Osteocyte (in vitro differentiated cells): ENCODE measurements around the gene APOL6. TPM values are rescaled to one million over a fixed set of nuclear protein-coding genes. Genes with fewer than 3 reads are reported as not detected.

Source experiments
- DNase-seq: peaks from one replicate; pipeline ENCODE4 v3.0.0; 2021; ENCODE audit warnings: mixed read lengths; ENCODE audit not compliant: unreplicated experiment; ENCODE audit errors: extremely low spot score
- H3K27ac Mint-ChIP-seq: one replicate; pipeline ENCODE4 v1.8.0; 2021; ENCODE audit warnings: mild to moderate bottlenecking, mixed read lengths; ENCODE audit not compliant: unreplicated experiment
- H3K27me3 Mint-ChIP-seq: one replicate; pipeline ENCODE4 v1.8.0; 2021; ENCODE audit warnings: mixed read lengths; ENCODE audit not compliant: unreplicated experiment
- H3K36me3 Mint-ChIP-seq: one replicate; pipeline ENCODE4 v1.8.0; 2021; ENCODE audit warnings: mixed read lengths; ENCODE audit not compliant: unreplicated experiment
- H3K4me1 Mint-ChIP-seq: one replicate; pipeline ENCODE4 v1.8.0; 2021; ENCODE audit warnings: mixed read lengths; ENCODE audit not compliant: unreplicated experiment
- H3K4me3 Mint-ChIP-seq: one replicate; pipeline ENCODE4 v1.8.0; 2021; ENCODE audit warnings: mild to moderate bottlenecking, moderate library complexity, mixed read lengths; ENCODE audit not compliant: unreplicated experiment
- H3K9me3 Mint-ChIP-seq: one replicate; pipeline ENCODE4 v1.8.0; 2021; ENCODE audit warnings: mixed read lengths; ENCODE audit not compliant: unreplicated experiment
- total RNA-seq: library from RNA; stranded (reverse); gene quantifications from 2 replicates; pipeline ENCODE4 v1.2.1, GENCODE V29; 2021
- TF ChIP-seq, protein P1 (sequence below): fragments of 200-600 bp; sonication (generic); IDR thresholded peaks from 2 replicates; pipeline ENCODE4 v1.5.0; 2021; ENCODE audit warnings: antibody characterized with exemption, mild to moderate bottlenecking, moderate library complexity

The APOL6 gene
- total RNA-seq, 1 donor from 2014 or later: 11.8 TPM

DNA sequence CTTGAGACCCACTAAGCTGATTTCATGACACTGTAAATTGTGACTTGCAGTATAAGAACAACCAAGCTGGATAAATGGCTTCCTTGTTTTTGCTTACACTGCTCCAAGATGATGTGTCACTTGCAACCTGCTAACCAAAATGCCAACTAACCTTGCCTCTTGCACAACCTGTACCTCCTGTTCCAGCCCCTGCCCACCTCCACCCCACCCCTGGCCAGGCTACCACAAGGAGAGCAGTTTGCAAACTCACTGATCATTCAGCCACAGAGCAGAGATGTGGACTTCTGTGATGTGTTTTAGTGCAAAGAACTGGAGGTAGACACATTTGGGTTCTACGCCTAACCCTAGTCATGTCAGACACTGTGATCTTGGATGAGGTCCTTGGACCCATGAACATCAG, 4.3 kb upstream of the APOL6 start:
- TF ChIP-seq, protein P1, sequence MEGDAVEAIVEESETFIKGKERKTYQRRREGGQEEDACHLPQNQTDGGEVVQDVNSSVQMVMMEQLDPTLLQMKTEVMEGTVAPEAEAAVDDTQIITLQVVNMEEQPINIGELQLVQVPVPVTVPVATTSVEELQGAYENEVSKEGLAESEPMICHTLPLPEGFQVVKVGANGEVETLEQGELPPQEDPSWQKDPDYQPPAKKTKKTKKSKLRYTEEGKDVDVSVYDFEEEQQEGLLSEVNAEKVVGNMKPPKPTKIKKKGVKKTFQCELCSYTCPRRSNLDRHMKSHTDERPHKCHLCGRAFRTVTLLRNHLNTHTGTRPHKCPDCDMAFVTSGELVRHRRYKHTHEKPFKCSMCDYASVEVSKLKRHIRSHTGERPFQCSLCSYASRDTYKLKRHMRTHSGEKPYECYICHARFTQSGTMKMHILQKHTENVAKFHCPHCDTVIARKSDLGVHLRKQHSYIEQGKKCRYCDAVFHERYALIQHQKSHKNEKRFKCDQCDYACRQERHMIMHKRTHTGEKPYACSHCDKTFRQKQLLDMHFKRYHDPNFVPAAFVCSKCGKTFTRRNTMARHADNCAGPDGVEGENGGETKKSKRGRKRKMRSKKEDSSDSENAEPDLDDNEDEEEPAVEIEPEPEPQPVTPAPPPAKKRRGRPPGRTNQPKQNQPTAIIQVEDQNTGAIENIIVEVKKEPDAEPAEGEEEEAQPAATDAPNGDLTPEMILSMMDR: no peak
- Mint-ChIP-seq H3K9me3 (no peaks in the 10 kb centered on the region), H3K27me3 (no peaks in the 10 kb centered on the region), H3K4me1 (peaks cover 29% of the 10 kb centered on the region), H3K4me3 (no peak overlapping the region), H3K27ac (no peak overlapping the region), H3K36me3 (no peaks in the 10 kb centered on the region)
- DNase-seq: peak; percentile 51

DNA sequence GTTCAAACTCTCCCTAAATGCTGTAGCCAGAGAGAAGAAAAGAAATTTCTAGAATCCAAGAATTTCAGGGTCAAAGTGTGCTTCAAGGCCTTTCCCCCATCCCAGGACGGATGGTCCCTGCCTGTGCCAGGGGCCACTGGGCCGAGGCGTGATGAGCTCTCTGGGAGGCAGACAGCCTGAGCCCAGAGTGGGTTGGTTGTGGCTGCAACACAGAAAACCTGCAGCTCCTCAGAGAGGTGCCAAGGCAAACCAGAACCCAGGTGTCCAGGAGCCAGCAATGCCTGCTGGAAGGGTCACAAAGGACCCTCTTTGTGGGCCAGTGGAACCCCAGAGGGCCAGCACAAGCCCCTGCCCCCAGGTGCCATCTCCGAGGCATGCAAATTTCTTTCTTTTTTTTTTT, 2.6 kb upstream of the APOL6 start:
- peak; percentile 36 for DNase-seq
- no peaks in the 10 kb centered on the region for H3K27me3 Mint-ChIP-seq
- H3K4me1 Mint-ChIP-seq: peaks cover 41% of the 10 kb centered on the region
- H3K27ac Mint-ChIP-seq: no peak overlapping the region
- H3K9me3 Mint-ChIP-seq: no peaks in the 10 kb centered on the region
- no peak overlapping the region for H3K4me3 Mint-ChIP-seq
- TF ChIP-seq, protein P1: no peak
- H3K36me3 Mint-ChIP-seq: peaks cover 2% of the 10 kb centered on the region

DNA sequence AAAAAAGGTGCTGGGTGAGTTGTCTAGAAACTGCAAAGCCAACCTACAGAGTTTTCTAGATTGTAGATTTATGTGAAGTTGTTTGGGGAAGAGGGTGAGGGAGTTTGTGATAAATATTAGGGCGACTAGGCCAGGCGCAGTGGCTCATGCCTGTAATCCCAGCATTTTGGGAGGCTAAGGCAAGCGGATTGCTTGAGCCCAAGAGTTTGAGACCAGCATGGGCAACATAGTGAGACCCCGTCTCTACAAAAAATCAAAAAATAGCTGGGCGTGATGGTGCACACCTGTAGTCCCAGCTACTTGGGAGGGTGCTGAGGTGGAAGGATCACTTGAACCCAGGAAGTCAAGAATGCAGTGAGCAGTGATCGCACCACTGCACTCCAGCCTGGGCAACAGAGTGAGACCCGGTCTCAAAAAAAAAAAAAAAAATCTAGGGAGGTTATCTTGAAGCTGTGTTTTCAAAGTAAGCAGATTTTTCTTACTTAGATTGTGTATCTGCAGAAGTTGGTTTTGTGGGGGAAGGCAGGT, 844 bp downstream of the APOL6 start:
- Mint-ChIP-seq H3K36me3 (peaks cover 8% of the 10 kb centered on the region), H3K4me3 (peak overlapping the region; percentile 91), H3K27me3 (no peaks in the 10 kb centered on the region), H3K27ac (peak overlapping the region; percentile 99), H3K4me1 (peaks cover 41% of the 10 kb centered on the region), H3K9me3 (no peaks in the 10 kb centered on the region)
- TF ChIP-seq, protein P1: no peak
- DNase-seq: peak; percentile 34

DNA sequence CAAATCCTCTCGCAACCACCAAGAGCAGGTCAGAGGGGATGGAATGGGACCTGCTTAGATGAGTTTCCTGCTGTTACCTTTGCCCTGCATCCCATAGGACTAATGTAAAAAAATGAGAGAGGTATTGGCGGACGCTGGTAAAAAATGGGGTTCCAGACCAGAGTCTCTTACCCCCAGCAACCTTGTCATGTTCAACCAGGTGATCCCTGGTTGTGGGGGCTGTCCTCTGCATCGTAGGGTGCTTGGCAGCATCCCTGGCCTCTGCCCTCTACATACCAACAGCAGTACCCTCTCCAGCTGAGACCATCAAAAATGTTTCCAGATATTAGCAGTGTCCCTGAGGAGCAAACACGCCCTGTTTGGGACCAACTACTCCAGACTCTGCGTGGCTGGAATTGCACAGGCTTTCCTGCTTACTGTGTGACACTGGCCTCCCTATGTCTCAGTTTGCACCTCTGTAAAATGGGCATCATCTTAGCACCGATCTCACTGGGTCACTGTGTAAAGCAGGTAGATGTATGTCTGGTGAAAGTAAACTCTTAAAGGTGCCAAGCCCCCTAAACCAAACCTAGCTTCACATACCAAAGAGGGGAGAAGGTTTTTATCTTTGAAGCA, 1.5 kb downstream of the APOL6 start:
- no peaks in the 10 kb centered on the region for H3K27me3 Mint-ChIP-seq
- peaks cover 41% of the 10 kb centered on the region for H3K4me1 Mint-ChIP-seq
- peak; percentile 57 for DNase-seq
- no peak overlapping the region for H3K27ac Mint-ChIP-seq
- no peaks in the 10 kb centered on the region for H3K9me3 Mint-ChIP-seq
- TF ChIP-seq, protein P1: no peak
- peak overlapping the region; percentile 91 for H3K4me3 Mint-ChIP-seq
- peaks cover 8% of the 10 kb centered on the region for H3K36me3 Mint-ChIP-seq

DNA sequence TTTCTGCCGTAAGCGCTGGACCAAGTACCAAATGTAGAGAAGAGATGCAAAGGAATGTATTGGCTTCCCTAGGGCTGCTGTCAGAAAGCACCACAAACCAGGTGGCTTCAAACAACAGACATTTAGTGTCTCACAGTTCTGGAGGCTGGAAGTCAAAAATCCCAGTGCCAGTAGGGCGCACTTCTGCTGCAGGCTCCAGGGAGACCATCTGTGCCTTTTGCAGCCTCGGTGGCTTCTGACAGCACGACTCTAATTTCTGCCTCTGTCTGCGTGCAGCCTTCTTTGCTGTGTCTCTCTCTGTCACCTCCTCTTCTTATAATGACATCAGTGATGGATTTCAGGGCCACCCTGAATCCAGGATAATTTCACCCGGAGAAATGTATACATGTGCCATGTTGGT, 2.8 kb downstream of the APOL6 start:
- DNase-seq: peak; percentile 32
- Mint-ChIP-seq H3K36me3 (peaks cover 9% of the 10 kb centered on the region), H3K4me1 (peaks cover 43% of the 10 kb centered on the region), H3K4me3 (no peak overlapping the region), H3K9me3 (peaks cover 1% of the 10 kb centered on the region), H3K27me3 (no peaks in the 10 kb centered on the region), H3K27ac (no peak overlapping the region)
- TF ChIP-seq, protein P1: no peak
